Stimulated activated CD4-positive, alpha-beta T cell treated with anti-CD3 and anti-CD28 coated beads, TNF-alpha, amount 100 ng/mL, for 4 hours (primary cell): ENCODE measurements around the gene FCSK.

Source experiments
- DNase-seq, 3 experiments: peaks; one replicate each; pipeline ENCODE4 v3.0.0-alpha.2; 2020; ENCODE audit warnings: low read depth in 3 of 3

Gene FCSK

DNA sequence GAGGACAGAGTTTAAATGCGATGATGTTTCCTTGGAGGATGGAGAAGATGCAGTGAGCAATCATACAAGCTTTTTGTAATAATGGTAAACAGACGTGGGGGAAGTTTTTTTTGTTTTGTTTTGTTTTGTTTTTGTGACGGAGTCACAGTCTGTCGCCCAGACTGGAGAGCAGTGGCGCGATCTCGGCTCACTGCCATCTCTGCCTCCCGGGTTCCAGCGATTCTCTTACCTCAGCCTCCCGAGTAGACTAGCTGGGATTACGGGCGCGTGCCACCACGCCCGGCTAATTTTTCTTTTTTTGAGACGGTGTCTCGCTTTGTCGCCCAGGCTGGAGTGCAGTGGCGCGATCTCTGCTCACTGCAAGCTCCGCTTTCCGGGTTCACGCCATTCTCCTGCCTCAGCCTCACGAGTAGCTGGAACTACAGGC lies 70.0 kb downstream of the FCSK start:
- peak in 1 of 3 experiments; percentile 14 for DNase-seq

DNA sequence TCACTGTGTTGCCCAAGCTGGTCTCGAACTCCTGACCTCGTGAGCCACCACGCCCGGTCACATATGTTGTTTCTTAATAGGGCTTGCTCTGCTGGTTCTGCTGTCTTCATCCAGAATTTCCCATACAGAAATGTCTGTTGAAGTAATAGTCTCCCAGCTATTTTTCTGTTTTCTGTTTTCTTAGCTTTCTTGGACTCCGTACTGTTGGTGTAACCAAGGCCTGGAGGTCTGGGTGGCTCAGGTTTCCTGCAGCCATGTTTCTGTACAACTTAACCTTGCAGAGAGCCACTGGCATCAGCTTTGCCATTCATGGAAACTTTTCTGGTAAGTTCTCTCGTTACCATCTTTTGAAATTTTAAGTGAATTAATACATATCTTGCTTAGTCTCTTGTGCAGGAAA lies 72.0 kb downstream of the FCSK start:
- no peak for DNase-seq

GRCh38 chr16:70527315-70527996 lies 73.1 kb downstream of the FCSK start:
- no peak for DNase-seq

DNA sequence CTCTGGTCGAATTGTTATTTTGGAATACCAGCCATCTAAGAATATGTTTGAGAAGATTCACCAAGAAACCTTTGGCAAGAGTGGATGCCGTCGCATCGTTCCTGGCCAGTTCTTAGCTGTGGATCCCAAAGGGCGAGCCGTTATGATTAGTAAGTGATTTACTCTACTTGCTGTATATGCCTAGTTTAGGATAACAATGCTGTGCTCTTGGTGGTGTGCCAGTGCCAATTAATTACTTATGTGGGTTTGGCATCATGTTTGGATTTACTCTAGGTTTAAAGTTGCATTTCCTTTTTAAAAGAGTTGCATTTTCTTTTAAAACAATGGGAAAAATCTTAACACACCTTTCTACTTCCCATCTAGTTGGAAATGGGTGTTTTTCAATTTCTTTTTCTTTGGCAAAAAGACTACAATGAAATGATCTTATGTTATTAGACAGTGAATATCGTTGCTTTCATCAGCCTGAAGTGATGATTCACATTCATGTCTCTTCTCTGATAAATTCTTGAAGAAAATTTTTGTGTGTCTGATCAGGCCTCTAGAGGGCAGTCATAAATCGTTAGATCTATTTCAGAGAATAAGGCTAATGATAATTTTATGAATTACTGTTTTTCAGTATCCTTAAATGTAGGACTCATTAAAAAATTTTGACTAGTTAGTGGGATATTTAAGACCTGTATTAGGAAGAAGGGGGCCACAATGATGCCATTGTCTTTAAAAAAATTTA lies 74.8 kb downstream of the FCSK start:
- no peak for DNase-seq
